Astrocyte (in vitro differentiated cells and primary cell): ENCODE data around the gene SERPINA5.

Experiments
- CTCF ChIP-seq: IDR thresholded peaks from 2 replicates; pipeline ENCODE4 v1.5.1; 2011; ENCODE audit warnings: low read depth, mild to moderate bottlenecking, inconsistent platforms, low read length, moderate library complexity; ENCODE audit not compliant: insufficient read depth
- EZH2 ChIP-seq: IDR thresholded peaks from 2 replicates; pipeline ENCODE4 v1.6.1; 2012; ENCODE audit warnings: mild to moderate bottlenecking, low read length, inconsistent platforms; ENCODE audit not compliant: insufficient read depth

- TF ChIP-seq CTCF (no peak), EZH2 (no peak)
These were observed 5.3 kb upstream of the SERPINA5 start for GRCh38 chr14:94575730-94576585.
